SK-N-SH (cell line): Measurements from ENCODE around the gene ZNF283. TPM values are rescaled to one million over a fixed set of nuclear protein-coding genes. Genes with fewer than 3 reads are reported as not detected.

Experiments
- CTCF ChIA-PET: fragments of 300-600, 350-600 bp; formaldehyde crosslinking; extraction: SDS; loops from one replicate; lab custom pipeline; 2021; lab: Yijun Ruan, JAX
- POLR2A ChIA-PET: fragments of 350-600 bp; sonication (Branson Sonifier 250); formaldehyde crosslinking; extraction: SDS; loops from one replicate; lab custom pipeline; 2020; ENCODE audit warnings: antibody characterized with exemption, inconsistent platforms; lab: Yijun Ruan, JAX
- DNase-seq: peaks from one replicate; pipeline ENCODE4 v3.0.0; 2012
- H2AFZ ChIP-seq: fragments of 200-600 bp; sonication (generic); 2 replicates; pipeline ENCODE4 v1.8.1; 2016; ENCODE audit warnings: antibody characterized with exemption, mild to moderate bottlenecking, low read depth
- H3F3A ChIP-seq: fragments of 200-600 bp; sonication (generic); replicated peaks from 2 replicates; pipeline ENCODE3; 2016; ENCODE audit warnings: antibody characterized with exemption, mild to moderate bottlenecking; ENCODE audit not compliant: insufficient read depth
- H3K27ac ChIP-seq, 2 experiments: fragments of 200-500 bp in 1 of 2; fragments of 200-600 bp in 1 of 2; sonication (Bioruptor generic) in 1 of 2; sonication (generic), shearing (Covaris generic) in 1 of 2; 2 replicates each; pipeline versions ENCODE4 v1.5.1 to v1.6.1; 2014 to 2016; ENCODE audit warnings: low read depth in 2 of 2, inconsistent platforms in 1 of 2, low read length in 1 of 2, mild to moderate bottlenecking in 1 of 2, mixed read lengths in 1 of 2
- H3K27me3 ChIP-seq: fragments of 200-600 bp; sonication (generic), shearing (Covaris generic); 2 replicates; pipeline ENCODE4 v1.6.1; 2016; ENCODE audit warnings: mixed run types; ENCODE audit not compliant: insufficient read depth
- H3K36me3 ChIP-seq, 2 experiments: fragments of 200-500 bp in 1 of 2; fragments of 200-600 bp in 1 of 2; sonication (Bioruptor generic) in 1 of 2; sonication (generic) in 1 of 2; replicated peaks in 1 of 2; 2 replicates each; pipeline versions ENCODE3 to v1.5.1; 2014 to 2016; ENCODE audit warnings: low read length in 1 of 2, mild to moderate bottlenecking in 1 of 2; ENCODE audit not compliant: insufficient read depth in 2 of 2, control insufficient read depth in 1 of 2
- H3K4me1 ChIP-seq, 2 experiments: fragments of 200-500 bp in 1 of 2; fragments of 200-600 bp in 1 of 2; sonication (Bioruptor generic) in 1 of 2; sonication (generic), shearing (Covaris generic) in 1 of 2; 2 replicates each; pipeline versions ENCODE4 v1.5.1 to v1.6.1; 2014 to 2016; ENCODE audit warnings: low read depth in 1 of 2, low read length in 1 of 2, mixed run types in 1 of 2; ENCODE audit not compliant: insufficient read depth in 2 of 2, control insufficient read depth in 1 of 2
- H3K4me2 ChIP-seq: fragments of 200-600 bp; sonication (generic), shearing (Covaris generic); 2 replicates; pipeline ENCODE4 v1.6.1; 2017; ENCODE audit warnings: mixed run types
- H3K4me3 ChIP-seq, 2 experiments: fragments of 200-500 bp in 1 of 2; fragments of 200-600 bp in 1 of 2; sonication (Bioruptor generic) in 1 of 2; sonication (generic), shearing (Covaris generic) in 1 of 2; 2 replicates each; pipeline versions ENCODE4 v1.5.1 to v1.8.1; 2014 to 2016; ENCODE audit warnings: low read depth in 2 of 2, inconsistent platforms in 1 of 2, low read length in 1 of 2, mild to moderate bottlenecking in 1 of 2, mixed read lengths in 1 of 2, moderate library complexity in 1 of 2
- H3K79me2 ChIP-seq: fragments of 200-600 bp; sonication (generic); 2 replicates; pipeline ENCODE4 v1.8.1; 2017; ENCODE audit warnings: mild to moderate bottlenecking; ENCODE audit not compliant: insufficient read depth
- H3K9ac ChIP-seq: fragments of 200-600 bp; sonication (generic); 2 replicates; pipeline ENCODE4 v1.6.1; 2017; ENCODE audit warnings: mixed run types
- H3K9me2 ChIP-seq: fragments of 200-600 bp; sonication (generic); 2 replicates; pipeline ENCODE4 v1.6.1; 2017; ENCODE audit warnings: mixed run types
- H3K9me3 ChIP-seq: fragments of 200-600 bp; sonication (generic); 2 replicates; pipeline ENCODE4 v1.6.1; 2017; ENCODE audit warnings: mixed run types, mild to moderate bottlenecking, moderate library complexity
- H4K20me1 ChIP-seq: fragments of 200-600 bp; sonication (generic); 2 replicates; pipeline ENCODE4 v1.6.1; 2017; ENCODE audit warnings: mild to moderate bottlenecking, mixed run types; ENCODE audit not compliant: insufficient read depth
- CHD2 ChIP-seq: fragments of 150-350 bp; IDR thresholded peaks from 2 replicates; pipeline ENCODE4 v1.6.1; 2018; ENCODE audit warnings: low read length; ENCODE audit not compliant: partially characterized antibody
- CTCF ChIP-seq: fragments of 200-600 bp; sonication (generic); IDR thresholded peaks from 2 replicates; pipeline ENCODE4 v1.6.1; 2017; ENCODE audit warnings: antibody characterized with exemption, mild to moderate bottlenecking, moderate library complexity
- ELF1 ChIP-seq: IDR thresholded peaks from 2 replicates; pipeline ENCODE4 v1.4.0; 2012
- EP300 ChIP-seq, 2 experiments: IDR thresholded peaks; 2 replicates each; pipeline versions ENCODE4 v1.4.0 to v1.6.1; 2012; ENCODE audit warnings: borderline replicate concordance in 1 of 2, low read depth in 1 of 2, low read length in 1 of 2
- EZH2phosphoT487 ChIP-seq: fragments of 200-600 bp; sonication (generic); IDR thresholded peaks from 2 replicates; pipeline ENCODE4 v1.6.1; 2017; ENCODE audit warnings: low read depth, mixed run types, mild to moderate bottlenecking, antibody characterized with exemption, moderate library complexity, borderline replicate concordance
- FOSL2 ChIP-seq: IDR thresholded peaks from 2 replicates; pipeline ENCODE4 v1.4.0; 2012; ENCODE audit warnings: low read depth, mild to moderate bottlenecking, moderate library complexity, borderline replicate concordance
- FOXJ3 ChIP-seq: sonication (generic); formaldehyde crosslinking; IDR thresholded peaks from 2 replicates; pipeline ENCODE4 v1.5.1; 2020; ENCODE audit warnings: mild to moderate bottlenecking, missing genetic modification reagents
- MEF2A ChIP-seq: IDR thresholded peaks from 2 replicates; pipeline ENCODE4 v1.4.0; 2012; ENCODE audit warnings: low read depth, borderline replicate concordance
- MXI1 ChIP-seq: IDR thresholded peaks from 2 replicates; pipeline ENCODE4 v1.6.1; 2012; ENCODE audit warnings: mild to moderate bottlenecking, low read depth, low read length, improper control_type of control experiment
- RCOR1 ChIP-seq: fragments of 150-350 bp; IDR thresholded peaks from 2 replicates; pipeline ENCODE4 v1.6.1; 2017; ENCODE audit warnings: antibody characterized with exemption, low read length
- RFX5 ChIP-seq: IDR thresholded peaks from 2 replicates; pipeline ENCODE4 v1.6.1; 2012; ENCODE audit warnings: mild to moderate bottlenecking, improper control_type of control experiment, low read length
- RXRA ChIP-seq: IDR thresholded peaks from 2 replicates; pipeline ENCODE4 v1.4.0; 2012; ENCODE audit warnings: low read depth, mild to moderate bottlenecking, borderline replicate concordance
- TAF1 ChIP-seq: IDR thresholded peaks from 2 replicates; pipeline ENCODE4 v1.6.1; 2012; ENCODE audit warnings: low read depth, mild to moderate bottlenecking, low read length, moderate library complexity, borderline replicate concordance
- TCF12 ChIP-seq: IDR thresholded peaks from 2 replicates; pipeline ENCODE4 v1.4.0; 2012
- YY1 ChIP-seq: IDR thresholded peaks from 2 replicates; pipeline ENCODE4 v1.4.0; 2012; ENCODE audit warnings: low read depth, mild to moderate bottlenecking
- ZBTB33 ChIP-seq: IDR thresholded peaks from 2 replicates; pipeline ENCODE4 v1.4.0; 2012; ENCODE audit warnings: low read depth, borderline replicate concordance
- WGBS: methylation state at CpG from one replicate; pipeline ENCODE4 v1.1.6; 2017; ENCODE audit warnings: low lambda C conversion rate; 5-methylcytosine and 5-hydroxymethylcytosine counted together
- polyA plus RNA-seq, 3 experiments: library from polyadenylated mRNA; depleted of rRNA; stranded (reverse); fragments of >200 nt; gene quantifications; 2 replicates each; pipeline ENCODE4 v1.2.3, GENCODE V29; 2012

Gene ZNF283
- polyA plus RNA-seq, 1 of the 3 experiments (the other 2 are of a cell fraction), result 1.6 TPM

- Histone ChIP-seq H3K9ac (no peak within 1 kb of the TSS), H3K27me3 (no peaks in the 10 kb centered on the region), H3K79me2 (no peaks in the 10 kb centered on the region), H3K36me3 (peaks cover 0 to 3% of the 10 kb centered on the region in 2 experiments), H3F3A (no peaks in the 10 kb centered on the region), H3K4me1 (no peaks in the 10 kb centered on the region), H3K9me3 (peaks cover 9% of the 10 kb centered on the region; the same call in 1 of the 2 replicates), H3K4me2 (no peak within 1 kb of the TSS), H3K27ac (no peak within 1 kb of the TSS), H4K20me1 (no peaks in the 10 kb centered on the region), H3K9me2 (no peaks in the 10 kb centered on the region), H2AFZ (no peak within 1 kb of the TSS), H3K4me3 (no peak within 1 kb of the TSS)
- 9% methylated on average over 2 of the region's 2 CpGs for whole genome bisulfite sequencing
- no peak for DNase-seq
- ChIA-PET POLR2A (no interaction called here), CTCF (no interaction called here)
- TF ChIP-seq TCF12 (no peak), FOSL2 (no peak), ZBTB33 (no peak), RCOR1 (no peak), EP300 (IDR thresholded peaks at IDR 0.05; ENCODE audit: borderline replicate concordance in 1 of 2, low read depth in 1 of 2, low read length in 1 of 2) (no peak), EZH2phosphoT487 (no peak), RFX5 (no peak), CHD2 (no peak)
These were observed 56.7 kb downstream of the ZNF283 start, which contains the start of gene ZNF404 for GRCh38 chr19:43883864-43884263. Gene ZNF404, minus strand, starts transcription at chr19:43883964.

- Histone ChIP-seq H4K20me1 (no peaks in the 10 kb centered on the region), H2AFZ (no peak overlapping the region), H3K36me3 (peaks cover 2 to 25% of the 10 kb centered on the region in 2 experiments), H3K79me2 (no peaks in the 10 kb centered on the region), H3K9me2 (no peaks in the 10 kb centered on the region), H3K9ac (no peak overlapping the region), H3F3A (no peaks in the 10 kb centered on the region), H3K4me3 (no peak overlapping the region), H3K27ac (no peak overlapping the region), H3K27me3 (no peaks in the 10 kb centered on the region), H3K9me3 (no peaks in the 10 kb centered on the region; the same call in 1 of the 2 replicates), H3K4me2 (no peak overlapping the region), H3K4me1 (no peaks in the 10 kb centered on the region)
- TF ChIP-seq YY1 (no peak), CTCF (no peak), EP300 (IDR thresholded peaks at IDR 0.05; ENCODE audit: borderline replicate concordance in 1 of 2, low read depth in 1 of 2, low read length in 1 of 2) (no peak), TAF1 (no peak), MEF2A (no peak), ELF1 (no peak), RXRA (no peak), MXI1 (no peak), ZBTB33 (no peak), FOXJ3 (CRISPR knock-in tag) (no peak)
- 49% methylated on average over 2 of the region's 2 CpGs for WGBS
- no peak for DNase-seq
- ChIA-PET POLR2A (no interaction called here), CTCF (no interaction called here)
These were observed 68.7 kb downstream of the ZNF283 start for GRCh38 chr19:43895727-43896308.
